GM23248 (cell line): ENCODE measurements around the gene CCNB2. TPM values are rescaled to one million over a fixed set of nuclear protein-coding genes. Genes with fewer than 3 reads are reported as not detected.

ENCODE experiments used
- DNase-seq: peaks from one replicate; pipeline ENCODE4 v3.0.0-alpha.2; 2015
- H2AFZ ChIP-seq: fragments of 200-600 bp; sonication (generic); 2 replicates; pipeline ENCODE4 v1.6.1; 2016; ENCODE audit warnings: antibody characterized with exemption
- H3F3A ChIP-seq: fragments of 200-600 bp; sonication (generic); 2 replicates; pipeline ENCODE4 v1.6.1; 2016; ENCODE audit warnings: mild to moderate bottlenecking, antibody characterized with exemption, mixed run types; ENCODE audit not compliant: insufficient read depth
- H3K27ac ChIP-seq: fragments of 200-600 bp; sonication (generic); 2 replicates; pipeline ENCODE4 v1.5.1; 2016; ENCODE audit warnings: mild to moderate bottlenecking
- H3K27me3 ChIP-seq: fragments of 200-600 bp; sonication (generic); replicated peaks from 2 replicates; pipeline ENCODE4 v1.6.1; 2016; ENCODE audit warnings: mild to moderate bottlenecking; ENCODE audit not compliant: insufficient read depth
- H3K36me3 ChIP-seq: fragments of 200-600 bp; sonication (generic); 2 replicates; pipeline ENCODE4 v1.6.1; 2016; ENCODE audit warnings: low read depth, mild to moderate bottlenecking
- H3K4me1 ChIP-seq: fragments of 200-600 bp; sonication (generic); 2 replicates; pipeline ENCODE4 v1.6.1; 2016; ENCODE audit warnings: mild to moderate bottlenecking; ENCODE audit not compliant: insufficient read depth
- H3K4me2 ChIP-seq: fragments of 200-600 bp; sonication (generic); one replicate; pipeline ENCODE4 v1.6.1; 2016; ENCODE audit warnings: mild to moderate bottlenecking; ENCODE audit not compliant: unreplicated experiment
- H3K4me3 ChIP-seq: fragments of 200-600 bp; sonication (generic); 2 replicates; pipeline ENCODE4 v1.5.1; 2016; ENCODE audit warnings: mild to moderate bottlenecking
- H3K79me2 ChIP-seq: fragments of 200-600 bp; sonication (generic); 2 replicates; pipeline ENCODE4 v1.6.1; 2016; ENCODE audit warnings: mild to moderate bottlenecking; ENCODE audit not compliant: insufficient read depth
- H3K9ac ChIP-seq: fragments of 200-600 bp; sonication (generic); 2 replicates; pipeline ENCODE4 v1.6.1; 2016; ENCODE audit warnings: mild to moderate bottlenecking
- H3K9me2 ChIP-seq: fragments of 200-600 bp; sonication (generic); 2 replicates; pipeline ENCODE4 v1.6.1; 2016; ENCODE audit warnings: mixed run types, mild to moderate bottlenecking, moderate library complexity; ENCODE audit not compliant: insufficient read depth
- H3K9me3 ChIP-seq: fragments of 200-600 bp; sonication (generic); one replicate; pipeline ENCODE4 v1.6.1; 2017; ENCODE audit warnings: low read depth
- H4K20me1 ChIP-seq: fragments of 200-600 bp; sonication (generic); 2 replicates; pipeline ENCODE4 v1.6.0; 2016; ENCODE audit not compliant: insufficient read depth
- EZH2 ChIP-seq: fragments of 200-600 bp; sonication (generic); IDR thresholded peaks from 2 replicates; pipeline ENCODE4 v1.6.1; 2018; ENCODE audit warnings: antibody characterized with exemption, mild to moderate bottlenecking; ENCODE audit not compliant: insufficient read depth, poor library complexity, severe bottlenecking
- EZH2phosphoT487 ChIP-seq: fragments of 200-600 bp; sonication (generic); IDR thresholded peaks from 2 replicates; pipeline ENCODE4 v1.6.1; 2018; ENCODE audit warnings: antibody characterized with exemption, moderate library complexity, mild to moderate bottlenecking, low read depth; ENCODE audit not compliant: insufficient read depth
- WGBS, 2 experiments: methylation state at CpG; one replicate each; pipeline ENCODE4 v1.1.6; 2015 to 2017; ENCODE audit warnings: low lambda C conversion rate in 2 of 2, low coverage in 1 of 2; ENCODE audit errors: missing lambda C conversion rate in 2 of 2; 5-methylcytosine and 5-hydroxymethylcytosine counted together
- in situ Hi-C: fragments of 300-500 bp; cut with MboI; formaldehyde crosslinking; loops from 2 replicates; pipeline ENCODE4 v1.15.0; 2020
- polyA plus RNA-seq: library from polyadenylated mRNA; unstranded; fragments of >200 nt; fragmentation: Nextera tagmentation; extraction: Ambion mirVana; gene quantifications from 2 replicates; pipeline ENCODE4 v1.2.1, GENCODE V29; 2016
- total RNA-seq: library from RNA; depleted of rRNA; stranded (reverse); fragments of >200 nt; shearing (Covaris generic); gene quantifications from 2 replicates; pipeline ENCODE4 v1.2.3, GENCODE V29; 2014

CCNB2 gene
- total and polyA plus RNA-seq, 2 experiments from 2014 or later, result 23.2 to 33.9 TPM

GRCh38 chr15:59133929-59134427 lies 29.0 kb downstream of the CCNB2 start:
- Histone ChIP-seq H3K27me3 (no peaks in the 10 kb centered on the region), H3K79me2 (peaks cover 43% of the 10 kb centered on the region), H3K27ac (no peak overlapping the region), H3F3A (peaks cover 29% of the 10 kb centered on the region), H3K9ac (no peak overlapping the region), H2AFZ (no peak overlapping the region), H3K36me3 (peaks cover 74% of the 10 kb centered on the region), H3K4me2 (no peak overlapping the region), H3K4me3 (no peak overlapping the region), H4K20me1 (no peaks in the 10 kb centered on the region), H3K4me1 (no peaks in the 10 kb centered on the region), H3K9me2 (no peaks in the 10 kb centered on the region), H3K9me3 (no peaks in the 10 kb centered on the region)
- DNase-seq, result no peak
- 86 to 90% methylated on average over 6 of the region's 6 CpGs for WGBS, 2 experiments
- no peak for TF ChIP-seq EZH2
- no peak for TF ChIP-seq EZH2phosphoT487
- in situ Hi-C loops, result no loop called here

- Histone ChIP-seq H3K27ac (no peak overlapping the region), H3K9ac (no peak overlapping the region), H4K20me1 (no peaks in the 10 kb centered on the region), H3K27me3 (no peaks in the 10 kb centered on the region), H3F3A (peaks cover 24% of the 10 kb centered on the region; the same call in 1 of the 2 replicates), H3K36me3 (peaks cover 50% of the 10 kb centered on the region), H3K9me3 (no peaks in the 10 kb centered on the region), H3K4me1 (no peaks in the 10 kb centered on the region), H2AFZ (no peak overlapping the region), H3K4me3 (no peak overlapping the region), H3K9me2 (no peaks in the 10 kb centered on the region), H3K79me2 (peaks cover 7% of the 10 kb centered on the region), H3K4me2 (no peak overlapping the region)
- no peak for DNase-seq
- WGBS, 2 experiments, result 36 to 72% methylated on average over 2 of the region's 2 CpGs
- TF ChIP-seq EZH2 (no peak), EZH2phosphoT487 (no peak)
- in situ Hi-C loops, result no loop called here
Measured at GRCh38 chr15:59137566-59137965, 32.6 kb downstream of the CCNB2 start.

- DNase-seq, result peak; percentile 60
- Histone ChIP-seq H3K27ac (no peak overlapping the region), H3K9me3 (no peaks in the 10 kb centered on the region), H3K4me1 (no peaks in the 10 kb centered on the region), H2AFZ (no peak overlapping the region), H3K36me3 (peaks cover 44% of the 10 kb centered on the region), H3K9me2 (no peaks in the 10 kb centered on the region), H4K20me1 (no peaks in the 10 kb centered on the region), H3K9ac (no peak overlapping the region), H3K27me3 (no peaks in the 10 kb centered on the region), H3K4me3 (no peak overlapping the region), H3K4me2 (no peak overlapping the region), H3K79me2 (peaks cover under 1% of the 10 kb centered on the region), H3F3A (peaks cover 22% of the 10 kb centered on the region; the same call in 1 of the 2 replicates)
- TF ChIP-seq EZH2 (no peak), EZH2phosphoT487 (no peak)
- in situ Hi-C loops, result no loop called here
- WGBS, 2 experiments, result 63 to 75% methylated on average over 7 of the region's 7 CpGs
Measured at GRCh38 chr15:59138243-59138642, 33.3 kb downstream of the CCNB2 start.

GRCh38 chr15:59140422-59141226 lies 35.7 kb downstream of the CCNB2 start:
- no peak overlapping the region for H3K4me2 ChIP-seq
- H4K20me1 ChIP-seq, result no peaks in the 10 kb centered on the region
- no peak overlapping the region for H3K27ac ChIP-seq
- in situ Hi-C loops, result no loop called here
- no peaks in the 10 kb centered on the region for H3K9me3 ChIP-seq
- no peak overlapping the region for H3K4me3 ChIP-seq
- no peaks in the 10 kb centered on the region for H3K9me2 ChIP-seq
- H3K4me1 ChIP-seq, result no peaks in the 10 kb centered on the region
- H2AFZ ChIP-seq, result no peak overlapping the region
- H3K9ac ChIP-seq, result no peak overlapping the region
- WGBS, 2 experiments, result 91 to 92% methylated on average over 9 of the region's 9 CpGs
- peaks cover 24% of the 10 kb centered on the region for H3K36me3 ChIP-seq
- peaks cover 22% of the 10 kb centered on the region; the same call in 1 of the 2 replicates for H3F3A ChIP-seq
- TF ChIP-seq EZH2 (no peak), EZH2phosphoT487 (no peak)
- H3K79me2 ChIP-seq, result no peaks in the 10 kb centered on the region
- H3K27me3 ChIP-seq, result no peaks in the 10 kb centered on the region
- DNase-seq, result no peak
